A549 (cell line): ENCODE data around the gene HDHD2.

ENCODE experiments used
- CTCF ChIP-seq: fragments of >200 bp; sonication (Bioruptor Twin); formaldehyde crosslinking; IDR thresholded peaks from 3 replicates; pipeline ENCODE4 v1.5.1; 2016
- HDAC2 ChIP-seq: fragments of 200-600 bp; sonication (generic); IDR thresholded peaks from 2 replicates; pipeline ENCODE4 v1.6.1; 2016
- HMGXB4 ChIP-seq: fragments of 250-450 bp; sonication (Bioruptor Pico); IDR thresholded peaks from 2 replicates; pipeline ENCODE4 v1.5.0; 2021; ENCODE audit warnings: mild to moderate bottlenecking, moderate library complexity, borderline replicate concordance
- MYC ChIP-seq: IDR thresholded peaks from 2 replicates; pipeline ENCODE4 v1.6.1; 2012; ENCODE audit warnings: mild to moderate bottlenecking, inconsistent platforms, low read length, improper control_type of control experiment, borderline replicate concordance
- RARB ChIP-seq: fragments of 250-450 bp; sonication (Bioruptor Pico); IDR thresholded peaks from 2 replicates; pipeline ENCODE4 v1.8.0; 2021; ENCODE audit warnings: mild to moderate bottlenecking, moderate library complexity
- REST ChIP-seq: fragments of 200-600 bp; sonication (generic); IDR thresholded peaks from 2 replicates; pipeline ENCODE4 v1.6.1; 2016; ENCODE audit warnings: antibody characterized with exemption, mild to moderate bottlenecking, moderate library complexity
- SREBF2 ChIP-seq: fragments of 450-650 bp; IDR thresholded peaks from 2 replicates; pipeline ENCODE4 v1.6.1; 2014; ENCODE audit warnings: mild to moderate bottlenecking, moderate library complexity
- ZSCAN20 ChIP-seq: fragments of 250-450 bp; sonication (Bioruptor Pico); IDR thresholded peaks from 2 replicates; pipeline ENCODE4 v1.8.0; 2022; ENCODE audit warnings: mild to moderate bottlenecking, moderate library complexity
- TF ChIP-seq, protein P1 (sequence below): fragments of 450-650 bp; IDR thresholded peaks from 2 replicates; pipeline ENCODE4 v1.6.1; 2014; ENCODE audit warnings: antibody characterized with exemption

DNA sequence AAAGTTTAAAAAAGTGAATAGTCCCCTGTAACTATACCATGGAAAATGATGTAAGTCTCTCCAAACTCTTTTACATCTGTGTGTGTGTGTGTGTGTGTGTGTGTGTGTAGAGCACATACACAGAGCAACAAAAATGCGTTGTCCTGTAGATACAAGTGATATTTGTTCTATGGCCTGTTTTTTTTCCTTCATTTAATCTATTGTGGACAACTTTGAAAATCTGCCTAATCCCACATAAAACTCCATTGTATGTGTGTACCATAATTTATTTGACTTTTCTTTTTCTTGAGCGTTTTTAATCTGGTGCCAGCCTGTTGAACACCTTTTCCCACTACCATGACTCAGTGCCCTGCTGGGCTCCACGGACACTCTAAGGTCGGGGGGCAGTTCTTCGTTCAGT lies 62.6 kb downstream of the HDHD2 start:
- no peak for TF ChIP-seq CTCF
- TF ChIP-seq, protein P1, sequence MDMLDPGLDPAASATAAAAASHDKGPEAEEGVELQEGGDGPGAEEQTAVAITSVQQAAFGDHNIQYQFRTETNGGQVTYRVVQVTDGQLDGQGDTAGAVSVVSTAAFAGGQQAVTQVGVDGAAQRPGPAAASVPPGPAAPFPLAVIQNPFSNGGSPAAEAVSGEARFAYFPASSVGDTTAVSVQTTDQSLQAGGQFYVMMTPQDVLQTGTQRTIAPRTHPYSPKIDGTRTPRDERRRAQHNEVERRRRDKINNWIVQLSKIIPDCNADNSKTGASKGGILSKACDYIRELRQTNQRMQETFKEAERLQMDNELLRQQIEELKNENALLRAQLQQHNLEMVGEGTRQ: no peak
- no peak for TF ChIP-seq MYC
- no peak for TF ChIP-seq SREBF2
- TF ChIP-seq REST: no peak
- no peak for TF ChIP-seq HDAC2
- TF ChIP-seq ZSCAN20 (CRISPR knock-in tag): no peak
- no peak for TF ChIP-seq RARB
- no peak for TF ChIP-seq HMGXB4 (CRISPR knock-in tag)
